Stimulated activated CD4-positive, alpha-beta T cell treated with anti-CD3 and anti-CD28 coated beads, Interleukin-15, amount 100 ng/mL, for 24 hours (primary cell): Measurements from ENCODE around the gene TBX10.
"Not testable (repeated sequence)": the region's sequence is repeated elsewhere in the genome, so short reads cannot be mapped to it uniquely, and the experiment has no call there.

Experiments used
- DNase-seq: peaks from one replicate; pipeline ENCODE4 v3.0.0-alpha.2; 2020

Gene TBX10

GRCh38 chr11:67630228-67630942 lies 9.2 kb downstream of the TBX10 start:
- peak; percentile 99 for DNase-seq

DNA sequence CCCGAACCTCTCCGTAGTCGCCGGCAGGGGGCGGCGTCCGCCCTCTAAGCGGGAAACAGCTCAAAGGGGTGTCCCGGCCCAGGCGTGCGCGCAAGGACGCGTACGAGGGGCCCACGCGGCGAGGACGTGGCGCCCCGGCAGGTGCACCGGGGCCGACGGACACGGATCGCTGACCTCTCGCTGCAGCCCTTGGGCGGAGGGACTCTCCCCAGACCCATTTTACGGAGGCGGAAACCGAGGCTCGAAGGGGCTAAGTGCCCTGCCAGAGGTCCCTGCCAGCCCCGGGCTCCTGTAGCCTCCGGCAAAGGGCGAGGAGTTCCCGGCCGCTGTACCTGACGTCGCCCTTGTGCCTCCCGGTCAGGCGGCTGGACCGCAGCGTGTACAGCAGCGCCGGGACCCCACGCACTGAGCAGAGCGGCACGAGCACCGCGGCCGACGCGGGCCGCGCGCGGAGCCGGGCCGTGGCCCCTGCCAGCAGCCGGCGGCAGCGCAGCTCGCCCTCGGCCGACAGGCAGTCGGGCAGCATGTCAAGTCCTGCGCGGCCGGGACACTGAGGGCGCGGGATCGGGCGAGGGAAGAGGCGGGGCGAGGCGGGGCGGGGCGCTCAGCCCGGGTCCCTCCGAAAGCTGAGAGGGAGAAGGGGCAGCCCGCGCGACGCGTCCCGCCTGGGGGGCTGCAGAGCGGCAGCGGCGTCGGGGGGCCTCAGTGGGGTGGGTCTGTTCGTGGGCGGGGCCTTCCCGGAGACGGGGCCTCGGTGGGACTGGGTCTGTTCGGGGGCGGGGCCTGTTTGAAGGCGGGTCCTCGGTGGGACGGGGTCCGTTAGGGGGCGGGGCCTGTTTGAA lies 10.0 kb downstream of the TBX10 start, which contains the start of gene NUDT8:
TSS of gene NUDT8 (minus strand) at position 552 of the 842 bp plus-strand sequence. CDS start at position 526, 26 bp downstream.
- peak; percentile 93 for DNase-seq

DNA sequence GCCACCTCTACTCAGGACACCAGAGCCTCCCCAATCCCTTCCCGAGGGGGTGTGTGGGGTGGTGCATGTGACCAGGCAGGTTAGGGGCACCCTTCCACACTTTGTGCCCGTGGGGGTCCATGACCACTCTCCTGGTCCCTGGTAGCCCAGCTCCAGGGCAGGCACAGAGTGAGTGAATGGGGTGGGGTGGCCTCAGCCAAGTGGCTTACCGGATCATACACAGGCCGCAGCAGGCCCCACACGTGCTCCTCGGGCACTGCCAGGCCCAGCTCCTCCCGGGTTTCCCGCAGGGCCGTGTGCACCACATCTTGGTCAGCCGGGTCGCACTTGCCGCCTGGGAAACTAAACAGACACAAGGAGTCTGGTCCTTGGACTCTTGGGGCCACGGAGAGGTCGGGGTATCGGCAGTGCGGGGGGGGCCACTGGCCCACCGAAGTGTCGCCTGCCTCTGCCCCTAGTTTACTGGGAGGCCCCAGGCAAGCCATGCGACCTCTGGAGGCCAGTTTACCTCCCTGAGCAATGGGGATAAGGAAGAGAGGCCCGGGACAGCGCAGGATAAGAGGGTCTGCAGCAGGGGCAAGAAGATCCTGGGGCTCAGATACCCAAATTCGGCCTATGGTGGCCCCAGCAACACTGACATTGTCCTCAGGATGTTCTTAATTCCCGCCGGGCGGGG lies 10.7 kb downstream of the TBX10 start:
- no peak for DNase-seq

- no peak for DNase-seq
Measured at GRCh38 chr11:67627812-67628624, 11.5 kb downstream of the TBX10 start.

DNA sequence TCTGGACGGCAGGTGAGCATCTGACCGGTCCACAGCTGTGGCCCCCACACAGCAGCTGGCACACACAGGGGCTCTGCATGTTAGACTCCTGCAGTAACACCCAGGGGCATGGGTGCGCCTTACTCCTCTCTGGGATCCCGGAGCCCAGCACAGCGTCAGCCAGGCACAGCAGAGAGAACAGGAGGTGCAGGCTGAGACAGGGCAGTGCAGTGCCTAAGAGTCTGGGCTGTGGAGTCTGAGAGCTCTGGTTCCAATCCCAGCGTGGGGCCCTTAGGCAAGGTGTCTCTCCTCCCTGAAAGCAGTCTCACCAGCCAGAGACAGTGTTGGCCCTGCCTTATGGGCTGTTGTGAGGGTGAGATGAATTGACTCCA lies 12.1 kb downstream of the TBX10 start:
- no peak for DNase-seq

DNA sequence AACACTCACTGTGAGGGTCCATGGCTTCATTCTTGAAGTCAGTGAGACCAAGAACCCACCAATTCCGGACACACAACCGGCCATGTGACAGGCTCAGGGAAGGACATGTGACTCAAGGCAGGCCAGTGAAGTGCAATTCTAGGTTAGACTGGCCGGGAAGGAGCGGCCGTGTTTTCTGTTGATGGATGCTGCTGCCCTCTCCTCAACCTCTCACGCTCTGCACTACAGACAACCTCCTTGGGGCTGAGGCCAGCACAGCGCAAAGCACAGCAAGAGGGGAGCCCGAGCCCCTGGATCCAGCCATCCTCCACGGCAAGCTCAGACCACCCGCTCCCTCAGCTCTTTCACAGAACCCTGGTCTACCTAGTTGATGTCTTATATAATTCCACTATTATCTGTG lies 12.6 kb downstream of the TBX10 start:
- DNase-seq, result no peak

DNA sequence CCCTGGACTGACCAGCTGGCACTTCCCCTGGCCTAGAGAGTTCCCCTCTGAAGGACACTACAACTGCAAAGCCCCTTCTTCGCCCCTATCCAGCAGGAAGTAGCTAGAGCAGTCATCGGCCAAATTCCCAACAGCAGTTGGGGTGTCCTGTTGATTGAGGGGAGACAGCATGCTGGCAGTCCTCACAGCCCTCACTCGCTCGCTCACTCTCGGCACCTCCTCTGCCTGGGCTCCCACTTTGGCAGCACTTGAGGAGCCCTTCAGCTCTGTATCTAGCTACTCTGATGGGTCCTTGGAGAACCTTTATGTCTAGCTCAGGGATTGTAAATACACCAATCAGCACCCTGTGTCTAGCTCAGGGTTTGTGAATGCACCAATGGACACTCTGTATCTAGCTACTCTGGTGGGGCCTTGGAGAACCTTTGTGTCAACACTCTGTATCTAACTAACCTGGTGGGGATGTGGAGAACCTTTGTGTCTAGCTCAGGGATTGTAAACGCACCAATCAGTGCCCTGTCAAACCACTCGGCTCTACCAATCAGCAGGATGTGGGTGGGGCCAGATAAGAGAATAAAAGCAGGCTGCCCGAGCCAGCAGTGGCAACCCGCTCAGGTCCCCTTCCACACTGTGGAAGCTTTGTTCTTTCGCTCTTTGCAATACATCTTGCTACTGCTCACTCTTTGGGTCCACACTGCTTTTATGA lies 13.3 kb downstream of the TBX10 start:
- not testable (repeated sequence) for DNase-seq

- not testable (repeated sequence) for DNase-seq
Measured at GRCh38 chr11:67623795-67624194, 15.8 kb downstream of the TBX10 start.

- not testable (repeated sequence) for DNase-seq
Measured at GRCh38 chr11:67622905-67623304, 16.7 kb downstream of the TBX10 start.

DNA sequence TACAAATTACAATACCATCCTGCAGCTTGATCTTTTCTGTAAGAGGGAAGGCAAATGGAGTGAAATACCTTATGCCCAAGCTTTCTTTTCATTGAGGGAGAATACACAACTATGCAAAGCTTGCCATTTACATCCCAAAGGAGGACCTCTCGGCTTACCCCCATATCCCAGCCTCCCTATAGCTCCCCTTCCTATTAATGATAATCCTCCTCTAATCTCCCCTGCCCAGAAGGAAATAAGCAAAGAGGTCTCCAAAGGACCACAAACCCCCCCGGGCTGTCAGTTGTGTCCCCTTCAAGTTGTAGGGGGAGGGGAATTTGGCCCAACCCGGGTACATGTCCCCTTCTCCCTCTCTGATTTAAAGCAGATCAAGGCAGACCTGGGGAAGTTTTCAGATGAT lies 17.6 kb downstream of the TBX10 start:
- DNase-seq, result not testable (repeated sequence)

DNA sequence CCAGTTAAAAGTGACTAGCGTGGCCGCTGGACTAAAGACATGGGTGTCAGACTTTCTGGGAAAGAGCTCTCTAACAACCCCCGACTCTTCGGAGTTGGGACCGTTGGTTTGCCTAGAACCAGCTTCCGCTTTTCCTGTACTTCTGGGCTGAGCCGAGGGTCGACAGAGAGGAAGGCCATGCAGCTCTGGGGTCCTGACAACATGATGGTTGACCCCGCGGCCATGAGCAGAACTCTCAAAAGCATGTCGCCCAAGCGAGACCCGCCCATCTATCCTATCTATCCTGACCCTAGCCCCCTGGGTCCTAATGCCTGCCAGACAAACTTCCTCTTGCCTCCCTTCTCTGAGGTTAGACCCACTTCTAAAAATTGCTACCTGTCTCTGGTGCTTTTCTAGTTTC lies 18.9 kb downstream of the TBX10 start:
- not testable (repeated sequence) for DNase-seq

DNA sequence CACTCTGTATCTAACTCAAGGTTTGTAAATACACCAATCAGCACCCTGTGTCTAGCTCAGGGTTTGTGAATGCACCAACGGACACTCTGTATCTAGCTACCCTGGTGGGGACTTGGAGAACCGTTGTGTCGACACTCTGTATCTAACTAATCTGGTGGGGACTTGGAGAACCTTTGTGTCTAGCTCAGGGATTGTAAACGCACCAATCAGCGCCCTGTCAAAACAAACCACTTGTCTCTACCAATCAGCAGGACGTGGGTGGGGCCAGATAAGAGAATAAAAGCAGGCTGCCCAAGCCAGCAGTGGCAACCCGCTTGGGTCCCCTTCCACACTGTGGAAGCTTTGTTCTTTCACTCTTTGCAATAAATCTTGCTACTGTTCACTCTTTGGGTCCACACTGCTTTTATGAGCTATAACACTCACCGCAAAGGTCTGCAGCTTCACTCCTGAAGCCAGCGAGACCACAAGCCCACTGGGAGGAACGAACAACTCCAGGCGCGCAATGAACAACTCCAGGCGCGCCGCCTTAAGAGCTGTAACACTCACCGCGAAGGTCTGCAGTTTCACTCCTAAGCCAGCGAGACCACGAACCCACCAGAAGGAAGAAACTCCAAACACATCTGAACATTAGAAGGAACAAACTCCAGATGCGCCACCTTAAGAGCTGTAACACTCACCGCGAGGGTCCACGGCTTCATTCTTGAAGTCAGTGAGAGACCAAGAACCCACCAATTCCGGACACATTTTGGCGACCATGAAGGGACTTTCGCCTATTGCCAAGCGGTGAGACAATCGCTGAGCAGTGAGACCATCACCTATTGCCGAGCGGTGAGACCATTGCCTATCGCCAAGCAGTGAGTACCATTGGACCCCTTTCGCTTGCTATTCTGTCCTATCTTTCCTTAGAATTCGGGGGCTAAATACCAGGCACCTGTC lies 19.6 kb downstream of the TBX10 start:
- DNase-seq, result not testable (repeated sequence)

- not testable (repeated sequence) for DNase-seq
Measured at GRCh38 chr11:67618901-67619659, 20.5 kb downstream of the TBX10 start.

DNA sequence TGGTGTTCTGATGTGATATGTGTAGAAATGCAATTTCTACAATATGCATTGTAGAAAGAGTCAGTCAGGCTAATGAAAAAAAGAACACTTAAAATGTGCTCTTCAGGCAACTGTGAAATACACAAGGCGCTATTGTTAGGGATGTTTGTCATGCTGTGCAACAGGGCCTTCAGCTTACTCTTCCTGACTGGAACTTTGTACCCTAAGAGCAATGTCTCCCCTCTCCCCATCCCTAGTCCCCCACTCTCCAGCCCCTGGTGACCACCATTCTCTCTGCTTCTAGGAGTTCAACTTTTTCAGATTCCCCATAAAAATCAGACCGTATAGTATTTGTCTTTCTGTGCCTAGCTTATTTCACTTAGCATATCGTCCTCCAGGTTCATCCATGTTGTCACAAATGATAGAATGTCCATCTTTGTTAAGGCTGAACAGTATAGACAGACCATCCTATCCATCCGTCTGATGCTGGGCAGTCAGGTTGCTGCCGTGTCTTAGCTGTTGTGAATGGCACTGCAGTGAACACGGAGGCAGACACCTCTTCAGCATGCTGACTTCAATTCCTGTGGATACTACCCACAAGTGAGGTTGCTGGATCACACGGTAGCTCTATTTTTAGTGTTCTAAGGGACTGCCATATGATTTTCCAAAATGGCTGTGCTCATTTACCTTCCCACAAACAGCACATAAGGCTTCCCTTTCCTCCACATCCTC lies 22.2 kb downstream of the TBX10 start:
- no peak for DNase-seq

DNA sequence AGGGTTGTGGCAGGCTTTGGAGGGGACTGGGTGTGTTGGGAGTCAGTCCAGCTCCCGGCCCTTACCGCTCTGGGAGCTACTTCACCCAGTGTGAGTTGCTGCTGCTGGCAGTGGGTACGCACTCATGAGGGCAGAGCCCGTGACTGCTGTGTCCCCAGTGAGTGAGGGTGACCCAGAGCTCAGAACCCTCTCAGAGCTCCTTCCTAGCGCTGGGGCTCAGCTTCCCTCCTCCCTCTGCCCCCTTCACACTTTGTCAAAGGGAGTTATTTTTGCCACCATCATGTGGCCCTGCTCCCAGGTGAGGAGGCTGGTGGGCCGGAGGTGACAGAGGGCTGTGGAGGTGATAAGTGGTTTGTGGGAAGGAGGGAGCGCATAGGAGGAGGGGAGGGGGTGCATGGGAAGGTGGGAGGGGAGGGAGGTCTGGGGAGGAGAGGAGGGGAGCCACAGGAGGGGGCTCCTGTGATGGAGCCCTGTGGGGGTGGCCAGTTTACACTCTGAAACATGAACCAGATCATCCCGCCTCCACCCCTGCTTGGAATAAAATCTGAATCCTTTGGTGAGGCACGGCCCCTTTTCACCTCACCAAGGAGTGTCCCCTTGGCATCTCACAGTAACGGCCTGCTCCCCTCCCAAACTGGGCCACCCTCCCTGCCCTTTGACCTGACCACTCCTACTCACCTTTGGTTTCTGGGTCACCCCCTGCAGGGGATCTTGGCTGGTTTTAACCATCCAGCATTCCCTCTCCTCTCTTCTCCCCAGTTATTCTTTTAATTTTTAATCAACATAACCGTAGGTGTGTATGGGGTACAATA lies 22.9 kb downstream of the TBX10 start:
- no peak for DNase-seq

DNA sequence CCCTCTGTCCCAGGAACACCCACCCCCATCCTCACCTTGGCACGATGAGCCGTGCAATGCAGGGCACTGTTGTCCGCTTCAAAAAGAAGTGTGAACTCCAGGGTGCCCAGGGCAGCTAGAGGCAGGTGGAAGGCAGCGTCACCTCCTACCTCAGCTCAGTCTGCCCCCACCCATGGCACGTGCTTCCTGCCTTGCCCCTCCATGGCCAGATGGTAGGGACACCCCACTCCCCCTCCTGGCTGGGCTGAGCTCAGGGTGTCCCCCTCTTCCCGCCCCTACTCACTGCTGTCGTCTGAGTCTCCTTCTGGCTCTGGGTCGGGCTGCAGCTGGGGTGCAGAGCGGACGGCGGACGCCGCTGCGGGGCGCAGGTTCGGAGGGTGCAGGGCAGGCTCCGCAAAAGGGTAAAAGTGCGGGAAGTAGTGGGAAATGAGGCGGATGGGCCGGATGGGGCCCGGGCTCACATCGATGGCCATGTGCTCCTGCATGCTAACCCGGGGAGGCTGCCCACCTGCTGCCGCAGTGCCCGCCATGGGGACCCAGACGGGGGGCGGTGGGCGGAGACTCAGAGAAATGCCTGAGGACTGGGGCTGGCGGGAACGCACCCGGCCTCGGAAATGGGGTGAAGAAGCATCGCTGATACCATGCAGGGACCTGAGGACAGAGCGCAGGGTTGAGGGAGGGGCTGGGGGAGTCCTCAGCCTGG lies 23.7 kb downstream of the TBX10 start:
- no peak for DNase-seq
